HL-60 (cell line): ENCODE data around the gene RHNO1.

Experiments
- CTCF ChIP-seq: IDR thresholded peaks from one replicate; pipeline ENCODE4 v1.5.1; 2011; ENCODE audit warnings: low read length, control low read depth, inconsistent platforms; ENCODE audit not compliant: insufficient read depth
- GABPA ChIP-seq: IDR thresholded peaks from 2 replicates; pipeline ENCODE4 v1.6.1; 2012; ENCODE audit warnings: low read depth

GRCh38 chr12:2858944-2859421 lies 18.0 kb upstream of the RHNO1 start:
- TF ChIP-seq CTCF (no peak), GABPA (no peak)
